HG02840 (cell line): Measurements from ENCODE around the gene LKAAEAR1.

Experiments used
- ATAC-seq: cut with Tn5 transposase; IDR thresholded peaks from one replicate; pipeline ENCODE4 v1.9.1; 2021; ENCODE audit warnings: mild to moderate bottlenecking, moderate library complexity, moderate number of reproducible peaks; ENCODE audit not compliant: unreplicated experiment, low FRiP score

LKAAEAR1 gene

GRCh38 chr20:64069209-64069613, 15.0 kb downstream of the LKAAEAR1 start:
- no peak for ATAC-seq

DNA sequence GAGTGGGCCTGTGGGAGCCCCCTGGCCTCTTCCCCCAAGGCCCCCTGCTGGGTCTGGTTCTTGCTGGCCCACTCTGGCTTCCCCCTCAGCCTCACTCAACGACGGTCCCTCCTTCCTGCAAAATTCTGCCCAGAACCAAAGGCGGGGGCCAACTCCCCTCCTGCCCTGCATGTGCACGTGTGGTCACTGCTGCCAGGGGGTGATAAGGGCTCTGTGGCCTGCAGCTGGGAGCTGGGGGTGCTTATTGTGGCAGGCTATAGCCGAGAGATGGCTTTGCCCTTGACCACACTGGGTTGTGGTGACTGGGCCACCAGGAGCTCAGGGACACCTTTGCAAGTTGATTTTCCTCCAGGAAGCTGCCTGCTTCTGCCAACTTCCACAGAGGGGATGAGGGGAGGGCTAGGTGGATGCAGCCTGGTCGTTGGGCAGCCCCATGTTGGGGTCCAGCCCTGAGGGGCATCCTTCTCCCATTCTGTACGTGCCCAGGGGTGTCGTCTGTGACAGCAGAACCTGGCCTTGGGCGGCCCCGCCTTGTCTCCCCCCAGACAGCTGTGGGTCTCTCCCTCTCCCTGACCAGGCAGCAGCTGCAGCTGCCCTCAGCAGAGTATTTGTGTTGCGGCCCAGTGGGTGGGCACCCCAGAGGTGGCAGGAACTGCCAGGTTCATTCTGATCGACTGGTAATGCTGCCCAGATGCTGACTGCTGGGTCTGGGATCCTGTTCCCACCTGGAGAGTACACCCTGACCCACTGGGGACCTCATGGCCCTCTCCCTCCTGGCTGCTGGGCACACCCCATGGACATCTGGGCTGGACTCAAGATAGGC, 15.6 kb downstream of the LKAAEAR1 start:
- ATAC-seq: no peak

DNA sequence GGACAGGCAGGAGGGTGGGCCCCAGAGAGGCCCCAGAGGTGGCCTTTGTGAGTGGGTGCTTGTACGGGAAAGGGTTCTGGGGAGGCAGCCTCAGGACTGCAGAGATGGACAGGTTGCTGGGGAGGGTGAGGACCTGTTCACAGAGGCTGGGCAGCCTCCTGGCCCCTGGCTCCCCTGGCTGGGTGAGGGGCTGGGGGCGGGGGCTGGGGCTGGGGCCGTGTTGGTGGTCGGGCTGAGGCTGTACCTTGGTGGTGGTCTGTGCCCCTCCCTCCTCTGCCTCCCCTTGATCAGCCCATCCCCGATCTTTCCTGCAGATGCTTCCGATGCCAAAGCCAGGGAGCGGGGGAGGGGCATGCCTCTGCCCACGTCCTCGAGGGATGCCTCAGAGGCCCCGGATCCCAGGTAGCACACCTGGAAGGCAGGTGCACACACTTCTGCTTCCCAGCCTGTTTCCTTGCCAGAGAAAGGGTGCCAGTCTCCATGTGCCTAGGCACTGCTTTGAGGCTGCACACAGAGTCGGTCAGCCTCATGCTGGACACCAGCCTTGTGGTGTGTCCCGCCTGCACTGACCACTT, 16.4 kb downstream of the LKAAEAR1 start:
- no peak for ATAC-seq

DNA sequence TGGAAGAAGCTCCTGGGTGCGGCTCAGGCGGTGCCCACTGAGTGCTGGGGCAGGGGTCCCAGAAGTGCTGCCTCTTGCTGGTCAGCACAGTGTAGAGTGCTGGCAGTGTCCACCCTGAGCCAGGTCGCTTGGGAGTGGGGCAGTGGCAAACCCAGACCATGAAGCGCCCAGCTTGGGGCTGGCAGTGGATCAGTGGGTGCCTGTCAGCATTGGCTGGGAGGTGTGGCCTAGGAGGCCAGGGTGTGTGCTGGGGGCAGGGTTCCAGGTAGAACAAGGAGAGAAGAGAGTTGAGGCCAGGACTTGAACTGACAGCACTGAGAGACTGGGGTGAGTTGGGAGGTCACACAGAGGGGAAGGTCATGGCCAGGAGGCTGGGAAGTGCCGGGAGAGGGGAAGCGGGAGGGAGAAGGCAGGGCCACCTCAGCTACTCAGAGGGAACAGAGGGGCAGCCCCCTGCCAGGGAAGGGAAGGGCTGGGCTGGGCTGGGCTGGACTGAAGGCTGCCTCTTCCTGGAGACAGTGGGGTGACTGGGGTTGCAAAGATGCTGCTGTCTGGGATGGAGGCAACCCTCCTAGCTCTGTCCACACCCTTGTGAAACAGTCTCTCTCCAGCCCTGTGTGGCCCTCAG, 17.1 kb downstream of the LKAAEAR1 start:
- no peak for ATAC-seq

- ATAC-seq: no peak
Observed at GRCh38 chr20:64065974-64066343, 18.2 kb downstream of the LKAAEAR1 start.

- no peak for ATAC-seq
Observed at GRCh38 chr20:64065062-64065973, 18.9 kb downstream of the LKAAEAR1 start.

DNA sequence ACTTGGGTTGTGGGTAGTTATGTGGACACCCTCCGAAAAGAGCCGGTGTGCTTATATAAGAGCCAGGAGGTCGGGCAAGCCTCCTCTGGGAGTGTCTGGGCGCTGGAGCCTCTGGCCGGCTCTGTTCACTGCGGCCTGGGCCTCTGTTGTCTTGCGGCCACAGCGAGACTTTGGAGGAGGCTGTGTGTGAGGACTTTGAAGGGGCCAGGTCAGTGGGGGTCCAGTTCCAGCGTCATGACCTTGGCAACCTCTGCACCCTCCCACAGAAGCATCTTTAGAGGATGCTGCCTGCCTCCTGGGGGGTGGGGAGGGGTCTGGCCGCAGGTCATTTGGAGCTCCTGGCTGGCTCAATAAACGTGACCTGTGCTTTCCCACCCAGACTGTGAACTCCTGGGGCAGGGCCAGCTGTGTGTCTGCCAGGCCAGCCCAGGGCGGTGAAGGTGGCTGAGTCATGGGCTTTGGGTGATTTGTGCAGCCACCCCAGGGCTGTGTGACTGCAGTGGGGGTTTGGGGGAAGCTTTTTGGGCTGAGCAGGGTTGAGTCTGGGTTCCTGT, 20.0 kb downstream of the LKAAEAR1 start:
- ATAC-seq: no peak

DNA sequence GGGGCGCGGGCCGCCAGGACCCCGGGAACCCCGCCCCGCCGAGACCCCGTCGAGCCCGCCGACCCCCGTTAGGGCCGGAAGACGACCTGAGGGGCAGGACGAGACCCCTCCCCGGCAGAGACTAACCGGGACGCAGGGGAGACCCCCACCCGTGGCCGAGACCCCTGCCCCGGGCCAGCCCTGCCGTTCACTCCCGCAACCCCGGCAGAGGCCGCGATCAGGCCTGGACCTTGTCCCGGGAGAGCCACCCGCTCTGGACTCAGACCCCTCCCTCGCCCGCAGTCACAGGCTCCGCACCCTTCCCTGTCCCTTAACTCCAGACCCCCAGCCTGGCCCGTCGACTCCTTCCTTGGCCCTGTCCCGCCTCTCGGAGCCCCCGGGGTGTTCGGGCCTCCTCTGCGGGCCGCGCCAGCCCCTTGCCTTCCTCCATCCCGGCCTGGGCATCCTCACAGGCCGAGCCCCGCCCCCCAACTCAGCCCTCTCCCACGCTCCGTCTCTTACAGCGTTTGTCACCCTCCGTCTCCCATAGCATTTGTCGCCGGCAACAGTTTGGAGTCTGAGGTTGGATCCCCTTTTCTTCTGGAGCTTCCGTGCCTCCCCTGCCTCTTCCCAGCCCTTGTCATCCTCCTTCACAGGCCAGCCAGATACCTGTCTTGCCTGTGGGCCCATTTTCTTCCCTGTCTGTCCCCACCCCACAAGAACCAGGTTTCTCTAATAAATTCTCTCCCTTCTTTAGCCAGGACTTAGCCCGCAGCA, 20.6 kb downstream of the LKAAEAR1 start:
- ATAC-seq: no peak

GRCh38 chr20:64062596-64063388, 21.4 kb downstream of the LKAAEAR1 start, which contains the start of gene TCEA2:
Gene TCEA2 (plus strand): TSS chr20:64063198. CDS start chr20:64063313, 115 bp downstream.
- peak; percentile 77 for ATAC-seq

DNA sequence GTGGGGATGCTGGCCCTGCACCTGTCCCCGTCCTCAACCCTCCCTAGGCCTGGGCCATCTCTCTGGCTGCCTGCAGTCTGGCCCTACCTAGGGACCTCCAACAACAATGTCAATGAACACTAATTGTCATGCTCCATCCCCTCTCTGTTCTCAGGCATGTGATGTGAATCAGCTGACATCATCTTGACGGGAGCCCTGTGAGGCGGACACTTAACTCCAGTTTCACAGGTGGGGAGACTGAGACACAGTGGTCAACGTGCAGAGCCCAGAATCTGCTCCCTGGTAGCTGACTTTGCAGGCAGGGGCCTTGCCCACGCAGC, 22.0 kb downstream of the LKAAEAR1 start:
- no peak for ATAC-seq

- no peak for ATAC-seq
Observed at GRCh38 chr20:64058536-64058935, 25.7 kb downstream of the LKAAEAR1 start.

DNA sequence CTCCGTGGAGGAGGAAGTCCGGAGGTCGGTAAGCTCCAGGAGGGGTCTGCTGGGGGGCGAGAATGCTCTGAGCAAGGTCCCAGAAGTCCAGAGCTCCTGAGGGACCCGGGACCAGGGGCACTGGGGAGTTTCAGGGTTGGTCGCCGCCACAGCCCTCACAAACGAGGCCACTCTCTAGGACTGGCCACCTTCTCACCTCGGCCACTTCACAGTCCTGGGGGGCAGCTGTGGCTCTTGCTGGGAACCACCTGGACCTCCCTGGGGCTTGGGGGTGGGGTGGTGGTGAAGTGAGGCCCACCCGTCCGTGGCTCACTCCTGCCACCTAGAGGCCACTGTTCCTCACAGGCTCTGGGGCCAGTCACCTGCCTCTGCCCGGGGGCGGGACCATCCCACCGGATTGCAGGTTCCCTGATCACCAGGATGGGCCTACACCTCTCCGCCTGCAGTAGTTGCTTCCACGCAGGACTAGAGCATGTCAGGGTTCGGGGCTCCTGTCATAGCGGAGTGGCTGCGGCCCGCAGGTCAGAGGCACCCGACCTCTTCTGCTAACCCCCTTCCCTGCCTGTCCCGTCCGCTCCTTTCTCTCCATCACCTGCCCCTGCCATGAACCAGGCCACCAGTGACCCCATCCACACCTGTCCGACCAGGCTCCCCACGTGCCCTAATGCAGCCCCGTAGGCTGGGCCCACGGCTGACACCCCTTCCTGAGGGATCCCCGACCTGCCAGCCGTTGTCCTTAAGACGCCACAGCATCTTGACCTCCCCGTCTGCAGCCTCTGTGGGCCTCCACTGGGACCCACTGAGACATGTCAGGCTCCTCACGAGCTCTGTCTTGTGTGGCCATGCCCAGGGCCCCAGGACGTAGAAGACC, 26.3 kb downstream of the LKAAEAR1 start:
- no peak for ATAC-seq

DNA sequence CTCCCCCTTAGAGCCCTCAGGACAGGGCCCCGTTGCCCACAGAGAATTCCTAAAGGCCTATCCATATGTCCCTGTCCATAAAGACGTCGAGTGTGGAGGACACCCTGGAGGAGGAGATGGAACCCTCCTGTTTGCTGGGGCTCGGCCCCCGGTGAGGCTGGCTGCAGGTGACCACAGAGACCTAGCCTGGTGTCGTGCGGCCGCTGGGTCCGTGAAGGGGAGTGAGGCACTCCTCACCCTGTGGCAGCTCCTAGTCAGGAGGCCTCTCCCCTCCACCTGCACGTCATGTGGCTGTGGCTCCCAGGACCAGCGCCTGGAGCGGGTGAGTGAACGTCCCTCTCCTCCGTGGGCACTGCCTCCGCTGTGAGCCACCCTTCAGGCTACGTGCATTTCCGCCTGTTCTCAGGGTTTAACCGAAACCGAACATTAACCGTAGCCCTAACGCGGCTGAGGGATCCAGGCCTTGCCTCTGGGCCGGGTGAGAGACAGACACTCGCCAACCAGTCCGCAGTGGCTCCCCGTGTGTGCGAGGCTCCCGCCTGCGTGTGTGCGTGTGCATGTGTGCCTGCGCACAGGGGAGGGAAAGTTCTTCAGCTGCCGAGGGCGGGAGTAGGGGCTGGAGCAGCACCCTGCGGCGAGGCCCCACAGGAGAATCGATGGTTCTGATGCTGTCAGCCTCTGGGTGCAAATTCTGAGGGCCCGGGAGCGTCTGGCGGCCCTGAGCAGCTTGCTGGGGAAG, 27.1 kb downstream of the LKAAEAR1 start:
- no peak for ATAC-seq

- ATAC-seq: no peak
Observed at GRCh38 chr20:64056639-64056888, 27.6 kb downstream of the LKAAEAR1 start.

DNA sequence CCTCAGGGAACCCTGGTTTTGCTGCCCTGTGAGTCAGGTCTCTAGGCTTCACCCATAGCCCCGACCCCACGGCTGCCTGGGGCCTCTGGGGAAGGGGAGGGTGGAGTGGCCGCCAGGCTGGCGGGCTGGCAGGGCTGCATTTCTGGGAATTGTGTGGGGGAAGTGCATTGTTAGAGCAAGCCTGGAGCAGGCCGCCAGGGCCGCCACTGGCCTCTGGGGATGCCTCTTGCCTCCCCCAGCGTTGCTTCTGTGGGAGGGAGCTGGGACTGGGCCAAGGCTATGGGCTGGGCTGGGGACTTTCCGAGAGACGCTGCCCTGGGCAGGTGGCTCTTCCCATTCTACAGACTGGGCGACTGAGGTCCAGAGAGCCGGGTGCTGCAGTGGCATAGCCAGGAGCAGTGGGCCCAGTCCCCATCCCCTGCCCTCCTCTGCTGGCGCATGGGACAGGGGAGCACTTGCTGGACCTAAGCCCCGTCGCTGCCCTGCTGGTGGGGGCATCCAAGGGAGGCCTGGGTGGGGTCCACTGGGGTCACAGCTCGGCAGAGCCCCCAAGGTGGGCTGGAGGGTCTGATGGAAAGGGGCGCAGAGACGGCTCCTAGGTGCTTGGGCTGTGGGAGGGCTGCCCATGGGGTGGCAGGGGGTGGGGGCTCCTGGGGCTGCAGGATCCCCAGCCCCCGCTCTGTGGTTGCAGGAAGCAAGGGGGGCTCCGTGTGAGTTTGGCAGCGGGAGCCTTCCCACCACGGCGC, 28.1 kb downstream of the LKAAEAR1 start:
- no peak for ATAC-seq

DNA sequence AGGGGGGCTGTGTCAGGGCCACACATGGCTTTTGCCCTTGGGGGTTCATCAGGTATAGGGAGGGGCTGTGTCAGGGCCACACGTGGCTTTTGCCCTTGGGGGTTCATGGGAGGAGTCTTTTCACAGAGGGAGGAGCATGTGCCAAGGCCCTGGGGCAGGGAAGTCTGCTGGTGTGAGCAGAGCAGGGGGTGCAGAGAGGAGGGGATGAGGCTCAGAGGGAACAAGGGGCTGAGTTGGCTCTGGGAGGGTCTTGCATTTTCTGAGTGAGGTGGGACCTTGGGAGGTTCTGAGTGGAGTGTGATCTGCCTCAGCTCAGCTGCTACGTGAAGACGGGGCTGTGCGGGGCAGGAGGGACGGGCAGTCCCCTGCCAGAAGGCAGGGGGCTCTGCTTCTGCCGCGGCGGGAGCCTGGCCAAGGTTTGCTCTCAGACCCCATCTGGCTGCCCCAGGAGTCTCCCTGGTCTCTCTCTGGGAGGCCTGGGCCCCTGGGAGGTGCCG, 28.8 kb downstream of the LKAAEAR1 start:
- ATAC-seq: no peak
